Putamen (tissue), 1 donor: ENCODE results near the gene MYH2.
"Not testable (repeated sequence)": the region's sequence is repeated elsewhere in the genome, so short reads cannot be mapped to it uniquely, and the experiment has no call there.

Experiments used
- DNase-seq: peaks from one replicate; pipeline ENCODE4 v3.0.0-alpha.2; 2016; ENCODE audit warnings: low spot score

MYH2 gene

DNA sequence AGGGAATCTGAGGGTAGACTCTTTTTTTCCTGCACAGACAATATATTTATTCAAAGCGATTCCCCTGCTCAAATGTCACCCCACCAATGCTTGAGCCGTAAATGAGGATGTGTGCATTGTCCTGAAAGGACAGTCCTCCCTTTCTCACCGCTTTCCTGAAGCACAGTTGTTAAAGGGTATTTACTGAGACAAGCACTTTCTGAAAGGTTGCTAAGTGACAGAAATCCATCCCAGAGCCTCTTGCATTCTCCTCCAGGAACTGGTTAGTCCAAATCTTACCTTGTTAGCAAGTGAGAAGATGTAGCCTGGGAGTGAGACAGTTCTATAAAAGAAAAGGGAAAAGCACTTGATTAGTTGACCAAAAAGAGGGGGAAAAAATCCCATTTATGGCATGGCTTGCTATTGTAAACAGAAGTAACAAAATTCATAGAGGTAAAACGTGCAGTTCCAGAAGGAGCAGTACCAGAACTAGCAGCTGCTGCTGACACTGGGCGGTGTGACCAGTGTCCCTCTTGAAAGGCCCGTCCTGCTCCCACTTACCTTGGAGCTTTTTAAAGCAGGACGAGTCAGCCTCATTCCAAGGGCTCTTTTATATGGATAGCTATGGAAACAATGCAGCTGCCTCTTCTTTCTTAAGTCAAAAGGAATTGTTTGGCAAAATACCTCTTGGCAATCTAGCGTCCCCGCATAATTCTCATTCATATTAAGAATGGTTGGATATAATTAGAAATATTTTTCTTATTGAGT, at the start of gene MYH2:
MYH2 (minus strand) TSS at position 563 of the 747 bp plus-strand sequence. CDS start 1,738 bp downstream, outside the sequence.
- DNase-seq: no peak

DNA sequence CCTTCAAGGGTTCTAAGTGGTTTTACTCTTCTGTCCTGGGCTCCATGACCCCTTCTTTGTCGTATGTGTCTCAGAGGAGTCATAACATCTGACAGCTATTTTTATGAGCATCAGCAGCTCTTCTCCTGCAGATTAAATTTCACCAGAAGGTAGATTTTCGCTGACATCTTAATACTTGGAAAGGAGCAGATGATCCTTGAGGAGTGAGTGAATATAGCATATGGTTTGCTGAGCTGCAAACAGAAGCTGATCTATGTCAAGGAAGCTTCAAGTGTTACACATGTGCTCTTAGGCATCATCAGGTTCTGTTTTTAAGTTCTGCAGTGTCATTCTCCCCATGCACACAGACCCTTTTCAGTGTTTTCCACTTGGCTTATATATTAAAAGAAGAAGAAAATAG, 49.2 kb upstream of the MYH2 start:
- DNase-seq: no peak

DNA sequence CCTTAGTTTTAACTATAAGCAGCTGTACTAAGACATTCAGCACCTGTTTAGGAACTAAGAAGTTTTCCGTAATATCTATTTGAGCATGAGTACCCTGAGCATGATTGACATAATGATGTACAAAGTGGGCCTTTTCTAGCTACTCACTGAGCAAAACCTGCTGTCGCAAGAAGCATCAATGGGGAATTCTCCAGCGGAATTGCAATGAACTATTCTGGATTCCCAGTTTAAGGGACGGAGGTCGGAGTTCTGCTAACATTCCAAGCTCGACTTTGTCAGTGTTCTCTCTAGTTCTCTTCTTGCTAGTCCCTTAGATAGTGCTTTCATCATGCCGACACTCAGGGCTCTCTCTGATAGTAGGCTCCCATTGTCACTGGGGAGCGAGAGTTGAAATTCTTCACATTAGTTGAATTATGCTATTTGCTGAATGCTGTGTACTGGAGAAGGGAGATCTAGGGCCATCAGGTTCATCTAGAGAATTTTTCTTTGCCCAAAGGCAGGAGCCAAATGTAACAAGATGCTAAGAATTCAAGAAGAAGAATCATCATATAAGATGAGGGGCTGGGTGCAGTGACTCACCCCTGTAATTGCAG, 40.2 kb upstream of the MYH2 start:
- no peak for DNase-seq

DNA sequence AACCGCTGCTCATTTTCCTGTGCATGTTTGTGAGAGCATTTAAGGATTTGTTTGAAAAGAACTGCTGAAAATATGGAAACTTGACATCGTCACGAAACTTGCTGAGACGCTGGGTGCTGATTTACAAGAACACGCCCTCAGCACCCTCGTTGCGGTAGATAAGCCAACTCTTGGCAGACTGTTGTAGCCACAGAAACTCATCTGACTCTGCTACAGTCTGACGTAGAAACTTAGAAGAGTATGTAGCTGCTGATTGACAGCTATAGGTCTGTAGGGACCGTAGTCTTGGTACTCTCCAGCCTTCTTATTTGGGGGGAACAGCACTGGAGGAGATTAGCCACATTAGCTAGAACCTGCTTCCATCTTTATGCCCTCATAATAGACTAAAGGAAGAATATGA, 36.1 kb upstream of the MYH2 start:
- no peak for DNase-seq

DNA sequence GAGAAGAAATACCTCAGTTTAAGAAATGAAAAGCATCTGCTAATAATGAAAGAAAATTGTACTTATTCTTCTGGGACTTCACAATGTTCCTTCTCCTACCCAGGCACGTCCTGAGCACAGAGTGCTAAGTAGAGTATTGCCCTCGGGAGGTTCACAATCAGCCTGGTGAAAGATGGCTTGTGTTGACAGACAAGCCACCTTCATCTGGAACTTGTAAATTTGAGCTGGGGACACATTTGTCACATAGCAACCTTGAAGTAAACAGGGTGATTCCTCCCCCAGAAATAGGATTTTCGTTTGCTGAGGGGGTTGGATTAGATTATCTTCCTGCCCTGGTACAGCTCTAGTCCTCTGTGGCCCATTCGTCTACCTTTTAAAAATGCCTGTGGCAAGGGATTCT, 34.4 kb upstream of the MYH2 start:
- DNase-seq: no peak

DNA sequence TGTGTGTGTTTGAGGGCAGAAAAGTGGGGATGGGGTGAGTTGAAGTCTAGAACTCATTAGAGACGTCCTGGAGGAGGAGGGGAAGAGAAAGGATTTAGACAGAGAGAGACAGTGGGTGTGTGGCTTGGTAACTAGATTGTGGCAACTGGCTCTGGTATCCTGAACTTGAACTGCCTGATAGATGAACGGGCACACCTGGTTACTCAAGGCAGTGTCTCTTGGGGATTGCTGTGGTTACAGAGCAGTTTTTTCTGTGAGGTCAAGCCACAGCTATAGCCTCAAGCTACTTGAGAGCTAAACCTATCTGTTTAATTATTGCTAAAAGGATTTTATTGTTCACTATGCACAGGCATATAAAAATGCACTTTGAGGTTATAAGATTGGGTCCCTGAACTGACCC, 29.8 kb upstream of the MYH2 start:
- DNase-seq: no peak

DNA sequence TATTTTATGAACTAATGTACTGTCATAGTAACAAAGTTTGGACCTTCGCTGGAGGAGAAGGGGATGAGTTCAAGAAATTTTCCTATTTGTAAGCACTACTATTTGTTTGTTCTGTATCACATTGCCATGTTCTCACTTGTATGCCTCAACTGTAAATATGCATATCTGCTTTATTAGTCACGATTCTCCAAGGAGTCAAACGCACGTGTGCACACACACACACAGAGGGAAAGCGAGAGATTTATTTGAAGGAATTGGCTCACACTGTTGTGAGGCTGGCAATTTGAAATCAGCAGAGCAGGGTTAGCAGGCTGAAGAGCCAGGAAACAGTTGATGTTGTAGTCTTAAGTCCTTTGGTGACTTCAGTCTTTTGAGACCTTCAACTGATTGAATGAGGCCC, 24.9 kb upstream of the MYH2 start:
- DNase-seq: no peak

DNA sequence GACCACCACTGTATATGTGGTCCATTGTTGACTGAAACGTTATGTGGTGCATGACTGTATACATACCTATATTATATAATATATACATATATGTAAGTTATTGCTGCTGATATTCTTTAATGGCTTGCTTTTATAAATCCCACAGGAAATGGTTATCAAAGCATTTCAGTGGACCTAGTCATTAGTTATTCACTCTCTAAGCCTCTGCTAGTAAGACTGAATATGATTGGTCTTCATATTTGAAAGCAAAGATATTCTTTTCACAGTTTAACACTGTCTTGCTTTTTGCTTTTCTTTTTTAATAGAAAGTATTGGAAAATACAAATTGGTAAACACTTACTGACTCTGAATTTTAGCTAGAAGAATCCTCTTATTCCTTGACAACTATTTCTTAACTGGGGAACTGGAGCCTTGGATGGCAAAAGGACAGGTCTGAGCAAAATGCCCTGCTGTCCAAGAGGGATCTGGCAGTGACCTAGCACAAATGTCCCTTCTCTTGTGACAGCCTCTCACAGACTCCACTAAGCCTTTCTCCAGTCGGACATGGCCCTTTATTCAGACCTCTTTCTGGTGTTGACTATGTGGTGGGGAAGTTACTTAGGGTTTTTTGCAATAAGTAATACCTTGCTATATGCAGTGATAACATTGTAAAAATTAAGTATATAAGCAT, 14.7 kb upstream of the MYH2 start:
- no peak for DNase-seq

DNA sequence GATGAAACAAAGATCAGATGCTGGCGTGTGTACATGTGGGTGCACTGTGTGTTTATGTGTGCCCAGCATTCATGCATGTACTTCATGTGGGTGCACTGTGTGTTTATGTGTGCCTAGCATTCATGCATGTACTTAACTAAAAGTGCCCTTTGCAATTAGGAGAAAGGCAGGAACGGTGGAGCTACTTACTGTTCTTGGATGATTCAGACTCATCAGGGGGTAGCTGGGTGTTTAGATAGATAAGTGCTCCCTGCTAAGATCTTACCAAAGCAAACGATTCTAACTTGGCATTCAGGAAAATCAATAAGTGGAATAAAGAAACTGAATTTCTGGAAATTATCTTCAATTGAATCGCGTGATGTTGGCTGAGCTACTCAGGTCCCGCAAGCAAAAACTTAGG, 8.6 kb upstream of the MYH2 start:
- no peak for DNase-seq

DNA sequence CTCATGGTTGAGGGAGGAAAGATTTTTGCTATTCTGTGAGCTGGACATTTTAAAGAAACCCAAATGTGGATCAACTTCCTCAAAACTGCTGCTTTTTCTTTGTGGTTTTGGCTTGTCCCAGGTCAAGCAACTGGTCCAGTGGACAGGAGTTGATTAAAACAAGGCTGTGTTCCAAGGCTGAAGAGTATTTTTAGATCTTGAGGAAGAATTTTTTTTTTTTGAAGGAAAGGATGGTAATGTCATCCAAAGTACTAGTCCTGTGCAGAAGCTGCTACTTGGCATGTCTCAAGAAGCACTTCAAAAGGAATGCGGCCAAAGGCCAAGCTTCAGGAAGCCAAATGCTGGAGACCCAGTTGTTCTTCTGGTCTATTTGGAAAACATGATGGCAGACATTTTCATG, 8.0 kb upstream of the MYH2 start:
- no peak for DNase-seq

DNA sequence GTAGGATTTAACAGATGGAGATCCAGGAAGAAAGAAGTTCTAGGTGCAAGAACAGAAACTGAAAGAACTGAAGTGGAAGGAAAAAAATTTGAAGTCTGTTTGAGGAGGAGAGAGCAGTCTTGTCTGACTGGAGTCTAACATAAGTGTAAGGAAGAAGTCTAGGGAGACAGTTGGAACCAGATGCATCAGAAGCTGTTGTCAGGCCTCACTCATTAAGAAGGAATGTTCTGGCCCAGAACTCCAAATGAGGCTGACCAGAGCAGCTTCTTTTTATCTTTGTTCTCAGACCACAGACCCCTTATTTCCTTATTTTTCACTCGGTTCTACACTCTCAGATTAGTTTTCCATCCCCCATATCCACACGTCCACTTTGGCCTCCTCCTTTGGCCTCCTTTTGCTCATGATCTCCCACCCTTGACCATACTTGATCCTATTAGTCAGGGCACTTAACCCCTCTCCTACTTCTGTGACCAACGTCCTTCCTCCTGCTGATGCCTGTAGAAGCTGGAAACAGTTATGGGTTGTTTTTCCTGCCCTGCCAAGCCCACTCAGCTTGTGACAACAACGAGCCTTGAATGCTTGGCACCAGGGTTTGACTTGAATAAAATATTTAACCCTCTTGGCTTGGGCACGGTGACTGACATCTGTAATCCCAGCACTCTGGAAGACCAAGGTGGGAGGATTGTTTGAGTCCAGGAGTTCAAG, 7.0 kb upstream of the MYH2 start:
- no peak for DNase-seq

DNA sequence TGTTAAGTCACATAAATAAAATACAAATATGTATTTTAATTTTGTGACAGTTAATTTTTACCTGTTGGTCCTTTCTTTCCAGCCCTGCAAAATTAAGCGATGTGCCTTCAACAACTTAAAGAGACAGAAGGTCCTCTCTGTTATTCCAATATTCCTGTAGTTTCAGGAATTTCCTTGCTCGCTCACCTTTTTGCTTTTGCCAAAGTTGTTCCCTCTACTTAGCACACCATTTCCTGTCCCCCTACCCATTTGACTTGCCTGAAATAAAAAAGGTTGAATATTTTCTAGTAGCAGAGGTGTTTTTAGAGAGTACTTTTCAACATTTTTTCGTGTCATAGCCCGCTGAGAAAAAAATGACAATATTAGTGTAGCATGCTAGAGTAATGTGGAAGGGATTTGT, 556 bp upstream of the MYH2 start:
- no peak for DNase-seq

DNA sequence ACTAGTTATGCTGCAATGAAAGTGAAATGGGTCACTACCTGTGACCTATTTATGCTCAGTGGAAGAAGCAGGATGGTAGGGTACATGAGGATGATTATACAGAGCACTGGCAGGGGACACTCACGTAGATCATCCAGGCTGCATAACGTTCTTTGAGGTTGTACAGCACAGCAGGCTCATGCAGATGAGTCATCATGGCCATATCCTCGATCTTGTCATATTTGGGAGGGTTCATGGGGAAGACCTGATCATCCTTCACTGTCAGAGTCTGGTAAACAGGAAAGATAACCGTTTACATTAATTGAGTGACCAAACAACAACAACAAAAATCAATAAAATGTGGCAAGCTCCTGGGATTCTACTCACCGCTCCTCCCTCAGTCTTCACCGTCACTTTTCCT, 2.1 kb downstream of the MYH2 start:
- DNase-seq: no peak

DNA sequence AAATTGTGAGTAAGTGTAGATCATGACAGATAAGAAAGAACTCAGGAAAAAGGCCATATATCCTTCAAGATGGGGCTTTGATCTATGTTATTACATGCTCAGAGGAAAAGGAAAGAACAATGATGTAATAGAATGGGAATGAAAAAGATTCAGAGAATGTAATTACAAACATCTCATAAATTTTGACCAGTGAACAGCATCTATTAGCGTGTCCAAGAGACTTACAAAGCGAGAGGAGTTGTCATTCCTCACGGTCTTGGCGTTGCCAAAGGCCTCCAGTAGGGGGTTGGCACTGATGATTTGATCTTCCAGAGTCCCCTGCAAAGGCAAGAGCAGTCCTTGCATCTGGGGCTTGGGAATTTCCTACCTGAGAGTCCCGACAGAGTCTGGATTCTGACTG, 6.0 kb downstream of the MYH2 start:
- DNase-seq: not testable (repeated sequence)

DNA sequence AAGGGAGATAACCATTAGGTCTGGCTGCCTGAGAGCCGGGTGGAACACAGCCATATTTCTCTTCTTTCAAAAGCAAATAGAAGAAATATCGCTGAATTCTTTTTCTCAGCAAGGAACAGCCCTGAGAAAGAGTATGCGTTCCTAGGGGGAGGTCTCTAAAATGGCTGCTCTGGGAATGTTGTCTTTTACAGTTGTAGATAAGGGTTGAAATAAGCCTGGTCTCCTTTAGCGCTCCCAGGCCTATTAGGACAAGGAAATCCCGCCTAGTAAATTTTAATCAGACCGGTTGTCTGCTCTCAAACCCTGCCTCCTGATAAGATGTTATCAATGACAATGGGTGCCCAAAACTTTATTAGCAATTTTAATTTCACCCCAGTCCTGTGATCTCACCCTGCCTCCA, 8.3 kb downstream of the MYH2 start:
- not testable (repeated sequence) for DNase-seq

DNA sequence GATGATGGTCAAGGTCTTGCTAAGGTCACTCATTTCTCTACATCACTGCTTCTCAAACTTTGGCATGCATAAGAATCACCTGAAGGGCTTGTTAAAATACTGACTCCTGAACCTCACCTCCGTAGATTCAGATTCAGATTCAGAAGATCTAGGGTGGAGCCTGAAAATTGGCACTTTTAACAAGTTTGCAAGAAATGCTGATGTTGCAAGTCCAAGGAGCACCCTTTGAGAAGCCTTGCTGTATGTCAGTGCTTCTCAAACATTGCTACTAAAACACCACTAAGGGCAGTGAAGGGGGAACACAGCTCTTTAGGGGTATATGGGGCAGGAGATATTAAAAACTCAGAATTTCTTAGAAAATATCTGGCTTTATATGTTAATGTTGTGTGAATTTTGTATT, 17.4 kb downstream of the MYH2 start:
- DNase-seq: no peak

DNA sequence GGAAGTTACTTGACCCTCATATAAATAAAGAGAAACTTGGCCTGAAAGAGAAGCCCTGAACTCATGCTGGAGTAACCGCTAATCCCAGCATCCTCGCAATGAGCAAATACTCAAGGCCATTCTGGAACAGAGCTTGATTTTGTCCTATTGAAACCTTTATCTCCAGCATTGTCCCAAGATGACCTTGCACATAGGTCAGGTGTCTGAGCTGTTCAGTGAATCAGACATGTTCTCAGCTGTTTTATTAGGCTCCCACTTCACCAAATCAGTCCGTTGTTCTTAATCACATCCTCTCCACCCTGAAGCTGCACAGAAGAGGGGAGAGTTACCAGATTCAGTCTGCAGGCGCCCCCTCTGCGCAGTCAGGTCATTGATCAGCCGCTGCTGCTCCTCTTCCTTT, 22.0 kb downstream of the MYH2 start:
- DNase-seq: no peak

DNA sequence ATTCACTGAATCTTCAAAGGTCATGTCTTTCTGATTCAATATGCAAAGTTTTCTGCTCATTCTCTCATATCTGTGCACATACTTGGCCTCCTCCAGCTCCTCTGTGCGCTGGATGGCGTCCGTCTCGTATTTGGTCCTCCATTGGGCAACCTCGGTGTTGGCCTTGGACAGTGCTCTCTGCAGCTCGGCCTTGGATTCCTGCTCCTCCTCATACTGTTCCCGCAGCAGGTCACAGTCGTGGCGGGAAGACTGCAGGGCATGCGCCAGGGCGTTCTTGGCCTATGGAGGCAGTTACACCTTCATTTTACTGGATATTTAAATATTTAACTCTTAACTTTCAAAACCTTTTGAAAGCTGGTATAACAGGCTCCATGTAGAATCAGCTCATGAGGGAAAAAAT, 22.9 kb downstream of the MYH2 start:
- DNase-seq: no peak

DNA sequence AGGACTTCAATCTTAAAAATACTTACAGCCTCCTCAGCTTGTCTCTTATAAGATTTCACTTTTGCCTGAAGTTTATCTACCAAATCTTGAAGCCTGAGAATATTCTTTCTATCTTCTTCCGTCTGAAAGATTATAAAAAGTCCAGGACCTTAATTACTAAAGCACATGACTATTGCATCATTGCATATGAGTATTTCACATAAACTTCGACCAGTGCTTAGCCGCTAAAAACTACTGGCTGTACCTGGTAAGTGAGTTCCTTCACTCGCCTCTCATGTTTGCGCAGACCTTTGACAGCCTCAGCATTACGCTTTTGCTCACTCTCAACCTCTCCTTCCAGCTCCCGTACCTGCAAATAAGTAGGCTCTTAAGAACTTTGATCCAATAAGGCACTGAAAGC, 26.4 kb downstream of the MYH2 start:
- DNase-seq: no peak

DNA sequence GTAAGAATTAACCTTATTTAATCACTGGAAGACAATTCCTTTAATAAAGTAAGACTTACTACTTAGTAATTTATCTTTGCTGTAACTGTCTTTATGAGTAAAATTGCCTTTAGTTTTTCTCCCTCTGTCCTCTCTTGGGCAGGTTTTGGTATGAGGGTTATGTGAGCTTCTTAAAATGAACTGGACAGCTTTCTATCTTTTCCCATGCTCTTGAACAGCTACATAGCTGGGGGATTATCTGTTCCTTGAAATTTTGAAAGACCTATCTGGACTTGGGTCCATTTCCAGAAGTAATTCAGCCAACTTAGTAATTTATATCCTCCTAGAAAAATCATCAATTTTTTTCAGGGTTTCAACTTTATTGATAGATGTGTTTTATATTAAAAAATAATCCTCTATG, 27.5 kb downstream of the MYH2 start:
- DNase-seq: no peak

DNA sequence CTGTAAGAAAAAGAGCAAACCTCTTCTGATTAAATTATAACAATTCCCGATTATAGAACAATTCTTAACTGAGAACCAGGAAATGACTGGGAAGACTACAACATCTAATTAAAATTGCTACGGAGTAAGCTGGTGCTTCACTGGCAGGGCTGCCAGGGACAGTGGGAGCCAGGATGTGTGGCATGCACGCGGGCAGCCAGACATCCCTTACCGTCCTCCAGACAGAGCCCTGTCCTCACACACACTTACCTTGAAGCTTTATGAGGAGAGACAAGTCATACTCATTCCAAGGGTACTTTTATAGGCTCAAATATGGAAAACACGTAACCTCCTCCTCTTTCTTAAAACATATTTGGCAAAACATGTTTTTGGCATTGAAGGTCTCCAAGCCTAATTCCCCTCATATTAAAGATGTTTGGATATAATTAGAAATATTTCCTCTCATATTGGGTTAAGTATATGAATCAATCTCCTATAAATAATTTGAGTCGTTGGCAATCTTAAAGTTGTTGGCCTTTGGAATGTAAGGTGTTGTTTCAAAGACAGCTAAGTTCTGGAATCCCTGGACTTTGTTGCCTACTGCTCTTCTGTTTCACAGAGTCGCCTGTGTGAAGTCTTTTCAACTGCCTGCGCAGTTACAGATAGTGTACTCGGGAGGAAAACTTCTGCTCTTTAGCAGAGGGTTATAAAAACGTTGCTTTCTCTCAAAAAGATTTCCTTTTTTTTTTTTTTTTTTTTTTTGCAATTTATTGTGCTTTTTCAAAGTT, 31.0 kb downstream of the MYH2 start, which contains the start of gene MYH1:
MYH1 (minus strand) TSS at position 272 of the 767 bp plus-strand sequence. CDS start 1,900 bp downstream, outside the sequence.
- no peak for DNase-seq

DNA sequence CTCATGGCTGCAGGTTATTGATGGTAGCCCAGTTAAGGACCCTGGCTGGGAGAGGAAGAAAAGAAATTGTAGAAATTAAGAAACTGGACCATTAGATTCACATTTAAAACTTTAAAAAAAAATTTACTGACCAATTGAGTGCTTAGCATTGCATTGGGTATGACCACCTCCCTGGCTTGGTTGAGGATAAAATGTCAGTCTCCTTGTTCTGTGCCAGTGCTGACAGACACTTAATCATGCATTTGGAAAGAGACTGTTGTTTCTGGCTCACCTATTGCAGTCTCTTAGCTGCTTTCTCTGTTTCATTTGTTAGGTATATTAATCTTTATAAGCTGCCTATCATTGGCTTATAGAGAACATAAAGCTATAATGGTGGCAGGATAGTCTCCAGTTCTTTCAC, 32.8 kb downstream of the MYH2 start:
- no peak for DNase-seq
